ENCODE results near the gene ASIC1. TPM values are rescaled to one million over a fixed set of nuclear protein-coding genes. Genes with fewer than 3 reads are reported as not detected.

Gene ASIC1
- total RNA-seq, 1 experiment from 2014 or later: 2.7 TPM

DNA sequence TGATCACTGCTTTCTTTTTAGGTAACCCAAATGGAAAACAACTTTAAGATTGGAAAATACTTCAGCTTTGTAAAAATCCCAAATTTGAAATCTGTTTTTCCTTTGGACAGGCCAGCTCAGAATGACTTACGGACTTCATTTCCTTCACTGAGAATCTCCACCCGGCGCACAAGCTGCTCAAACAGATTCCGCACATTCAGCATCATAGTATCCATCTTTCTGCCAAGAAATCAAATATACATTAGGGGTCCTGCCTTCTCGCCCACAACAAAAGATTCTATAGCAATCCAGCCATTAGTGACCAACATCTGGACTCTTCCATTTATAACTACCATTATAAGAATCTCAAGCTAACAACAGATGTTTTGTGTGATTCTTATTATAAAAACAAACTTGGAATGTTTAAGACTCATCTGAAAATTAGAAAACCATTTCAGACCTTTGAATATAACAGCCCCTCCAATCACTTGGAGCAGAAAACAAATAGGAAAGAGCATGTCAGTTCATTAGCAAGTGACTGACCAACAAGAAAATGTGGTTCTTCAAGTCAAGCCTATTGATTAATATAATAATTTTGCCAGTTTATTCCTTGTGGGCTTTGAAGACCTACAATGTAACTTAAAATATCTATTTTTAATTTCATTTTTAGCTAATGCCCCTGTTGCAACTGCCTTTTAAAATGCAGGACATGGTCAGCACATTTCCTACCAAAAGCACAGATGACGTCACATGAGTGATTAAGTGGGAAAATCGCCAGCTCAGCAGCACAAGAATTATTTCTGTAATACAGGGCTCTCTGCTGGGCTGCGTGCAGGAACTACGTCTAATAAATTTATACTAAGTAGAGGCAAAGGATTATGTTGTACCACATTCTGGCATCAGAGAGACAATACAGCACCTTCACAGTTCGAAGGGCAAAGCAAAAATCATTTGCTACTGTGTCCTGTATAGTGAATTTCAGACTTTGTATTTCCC lies 40.6 kb upstream of the ASIC1 start:
- intact Hi-C loops (cut with micrococcal nuclease; ENCODE audit: unreplicated experiment): no loop called here
- H3K4me3 ChIP-seq (ENCODE audit: low read depth, low read length, poor library complexity, severe bottlenecking): no peak overlapping the region
- peak; percentile 65 for DNase-seq (ENCODE audit: low spot score)
- ChIA-PET CTCF (interaction anchor here (0.6 to 1.0 kb wide), 2 partner anchors 50 to 234 kb away, joined by 3 to 4 read pairs; no protein-coding TSS in a partner anchor), POLR2A (ENCODE audit: low non-redundant PET) (no interaction called here)
- H3K36me3 ChIP-seq (ENCODE audit: insufficient read depth, low read length, poor library complexity, severe bottlenecking): peaks cover 34% of the 10 kb centered on the region
- peaks cover 22% of the 10 kb centered on the region for H3K4me1 ChIP-seq (ENCODE audit: insufficient read depth, low read length, poor library complexity, severe bottlenecking)
- TF ChIP-seq CTCF (conservative IDR thresholded peaks at IDR 0.05; ENCODE audit: low read depth, low read length) (no peak), EZH2 (IDR thresholded peaks at IDR 0.05; ENCODE audit: borderline replicate concordance, low read depth, low read length, poor library complexity, severe bottlenecking) (no peak)
- BruUV-seq (replicated peaks): no TSS peak
- H3K27ac ChIP-seq (ENCODE audit: low read depth, low read length, poor library complexity, severe bottlenecking): peak overlapping the region; percentile 52
- no peaks in the 10 kb centered on the region for H3K27me3 ChIP-seq (replicated peaks; ENCODE audit: insufficient read depth, low read depth, low read length, poor library complexity)
- H3K9me3 ChIP-seq (ENCODE audit: low read depth, low read length, poor library complexity, severe bottlenecking): no peaks in the 10 kb centered on the region

- POLR2A ChIA-PET (ENCODE audit: low non-redundant PET): no interaction called here
- CTCF ChIA-PET: no interaction called here
- no peak overlapping the region for H3K4me3 ChIP-seq (ENCODE audit: low read depth, low read length, poor library complexity, severe bottlenecking)
- intact Hi-C loops (cut with micrococcal nuclease; ENCODE audit: unreplicated experiment): no loop called here
- DNase-seq (ENCODE audit: low spot score): no peak
- H3K27ac ChIP-seq (ENCODE audit: low read depth, low read length, poor library complexity, severe bottlenecking): peak overlapping the region; percentile 52
- H3K4me1 ChIP-seq (ENCODE audit: insufficient read depth, low read length, poor library complexity, severe bottlenecking): peaks cover 26% of the 10 kb centered on the region
- no TSS peak for BruUV-seq (replicated peaks)
- no peaks in the 10 kb centered on the region for H3K9me3 ChIP-seq (ENCODE audit: low read depth, low read length, poor library complexity, severe bottlenecking)
- peaks cover 38% of the 10 kb centered on the region for H3K36me3 ChIP-seq (ENCODE audit: insufficient read depth, low read length, poor library complexity, severe bottlenecking)
- no peak for TF ChIP-seq CTCF (conservative IDR thresholded peaks at IDR 0.05; ENCODE audit: low read depth, low read length)
- no peak for TF ChIP-seq EZH2 (IDR thresholded peaks at IDR 0.05; ENCODE audit: borderline replicate concordance, low read depth, low read length, poor library complexity, severe bottlenecking)
- H3K27me3 ChIP-seq (replicated peaks; ENCODE audit: insufficient read depth, low read depth, low read length, poor library complexity): no peaks in the 10 kb centered on the region
These were observed 39.8 kb upstream of the ASIC1 start for GRCh38 chr12:50017641-50018040.

- Histone ChIP-seq H3K4me1 (ENCODE audit: insufficient read depth, low read length, poor library complexity, severe bottlenecking) (peaks cover 26% of the 10 kb centered on the region), H3K27ac (ENCODE audit: low read depth, low read length, poor library complexity, severe bottlenecking) (peak overlapping the region; percentile 31), H3K4me3 (ENCODE audit: low read depth, low read length, poor library complexity, severe bottlenecking) (no peak overlapping the region), H3K27me3 (replicated peaks; ENCODE audit: insufficient read depth, low read depth, low read length, poor library complexity) (no peaks in the 10 kb centered on the region), H3K9me3 (ENCODE audit: low read depth, low read length, poor library complexity, severe bottlenecking) (no peaks in the 10 kb centered on the region), H3K36me3 (ENCODE audit: insufficient read depth, low read length, poor library complexity, severe bottlenecking) (peaks cover 41% of the 10 kb centered on the region)
- DNase-seq (ENCODE audit: low spot score): no peak
- TF ChIP-seq CTCF (conservative IDR thresholded peaks at IDR 0.05; ENCODE audit: low read depth, low read length): no peak
- no peak for TF ChIP-seq EZH2 (IDR thresholded peaks at IDR 0.05; ENCODE audit: borderline replicate concordance, low read depth, low read length, poor library complexity, severe bottlenecking)
- intact Hi-C loops (cut with micrococcal nuclease; ENCODE audit: unreplicated experiment): no loop called here
- ChIA-PET POLR2A (ENCODE audit: low non-redundant PET) (no interaction called here), CTCF (interaction anchor here (0.7 kb wide), 1 partner anchor 9 kb away, joined by 4 read pairs; no protein-coding TSS in a partner anchor)
- BruUV-seq (replicated peaks): no TSS peak
These were observed 39.2 kb upstream of the ASIC1 start for GRCh38 chr12:50018154-50018553.
